ENCODE measurements around the gene ACOX3. TPM values are rescaled to one million over a fixed set of nuclear protein-coding genes. Genes with fewer than 3 reads are reported as not detected.

The ACOX3 gene
- total RNA-seq, 2 experiments from 2014 or later: 13.8 to 15.4 TPM

- Mint-ChIP-seq H3K27ac (no peak overlapping the region), H3K4me1 (no peaks in the 10 kb centered on the region), H3K4me3 (no peak overlapping the region), H3K27me3 (no peaks in the 10 kb centered on the region), H3K9me3 (no peaks in the 10 kb centered on the region), H3K36me3 (ENCODE audit: low read depth) (no peaks in the 10 kb centered on the region)
- DNase-seq: no peak
- CTCF ChIA-PET: no interaction called here
- POLR2A ChIA-PET: no interaction called here
Observed at GRCh38 chr4:8384397-8385060, 56.0 kb downstream of the ACOX3 start.

GRCh38 chr4:8383451-8384160 is 56.9 kb downstream of the ACOX3 start:
- no peak overlapping the region for H3K4me3 Mint-ChIP-seq
- no peak for DNase-seq
- no peaks in the 10 kb centered on the region for H3K9me3 Mint-ChIP-seq
- POLR2A ChIA-PET: no interaction called here
- no peaks in the 10 kb centered on the region for H3K27me3 Mint-ChIP-seq
- H3K36me3 Mint-ChIP-seq (ENCODE audit: low read depth): no peaks in the 10 kb centered on the region
- CTCF ChIA-PET: no interaction called here
- H3K4me1 Mint-ChIP-seq: no peaks in the 10 kb centered on the region
- peak overlapping the region; percentile 27 for H3K27ac Mint-ChIP-seq

GRCh38 chr4:8383016-8383415 is 57.5 kb downstream of the ACOX3 start:
- CTCF ChIA-PET: no interaction called here
- DNase-seq: no peak
- POLR2A ChIA-PET: no interaction called here
- Mint-ChIP-seq H3K36me3 (ENCODE audit: low read depth) (no peaks in the 10 kb centered on the region), H3K27me3 (no peaks in the 10 kb centered on the region), H3K27ac (no peak overlapping the region), H3K4me3 (no peak overlapping the region), H3K9me3 (no peaks in the 10 kb centered on the region), H3K4me1 (no peaks in the 10 kb centered on the region)

- Mint-ChIP-seq H3K27ac (no peak overlapping the region), H3K4me3 (no peak overlapping the region), H3K36me3 (ENCODE audit: low read depth) (no peaks in the 10 kb centered on the region), H3K9me3 (no peaks in the 10 kb centered on the region), H3K4me1 (no peaks in the 10 kb centered on the region), H3K27me3 (no peaks in the 10 kb centered on the region)
- ChIA-PET CTCF (no interaction called here), POLR2A (no interaction called here)
- DNase-seq: no peak
Observed at GRCh38 chr4:8381814-8382581, 58.5 kb downstream of the ACOX3 start.

DNA sequence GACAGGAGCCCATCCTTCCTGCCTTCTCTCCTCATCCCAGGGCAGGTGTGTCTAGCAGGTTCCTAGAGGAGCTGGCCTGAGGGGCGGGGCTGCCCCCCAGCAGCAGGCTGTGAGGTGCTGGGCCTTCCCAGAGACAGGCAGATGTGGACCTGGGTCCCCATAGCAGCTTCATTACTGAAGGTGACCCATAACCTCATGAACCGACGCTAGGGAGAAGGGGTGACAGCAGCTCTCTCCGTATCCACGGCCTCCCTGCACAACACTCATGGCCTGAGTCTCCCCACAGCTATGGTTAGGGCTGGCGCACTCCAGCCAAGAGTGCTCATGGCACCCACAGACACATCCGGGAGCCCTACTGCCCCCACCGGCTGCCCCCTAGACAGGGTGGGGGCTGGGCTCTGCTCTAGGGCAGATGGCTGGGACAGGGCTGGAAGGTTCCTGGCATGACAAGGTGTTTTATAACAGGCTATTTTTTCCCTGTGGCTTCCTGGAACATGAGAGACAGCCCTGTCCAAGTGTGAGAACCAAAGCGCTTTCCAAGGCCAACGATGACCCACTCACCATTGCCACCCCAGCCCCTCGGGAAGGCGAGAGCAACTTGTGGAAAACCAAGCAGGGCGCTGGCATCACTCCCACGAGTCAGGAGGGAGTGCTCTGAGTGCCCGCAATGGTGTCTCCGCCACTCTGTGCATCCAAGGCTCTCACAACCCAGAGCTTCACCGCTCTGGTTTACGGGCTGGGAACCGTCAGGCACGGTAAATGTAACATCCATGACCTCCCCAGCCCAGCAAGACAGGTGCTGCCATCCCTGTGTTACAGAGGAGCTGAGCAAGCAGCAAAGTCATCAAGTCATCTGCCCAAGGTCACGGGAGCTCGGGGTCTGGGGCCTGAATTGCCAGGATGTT is 59.8 kb downstream of the ACOX3 start:
- H3K9me3 Mint-ChIP-seq: no peaks in the 10 kb centered on the region
- H3K27me3 Mint-ChIP-seq: no peaks in the 10 kb centered on the region
- no peak overlapping the region for H3K4me3 Mint-ChIP-seq
- no peaks in the 10 kb centered on the region for H3K4me1 Mint-ChIP-seq
- no peak overlapping the region for H3K27ac Mint-ChIP-seq
- ChIA-PET POLR2A (no interaction called here), CTCF (interaction anchor here (1.1 to 1.2 kb wide), 2 partner anchors 22 to 139 kb away, joined by 3 read pairs; no protein-coding TSS in a partner anchor)
- DNase-seq: no peak
- H3K36me3 Mint-ChIP-seq (ENCODE audit: low read depth): no peaks in the 10 kb centered on the region

DNA sequence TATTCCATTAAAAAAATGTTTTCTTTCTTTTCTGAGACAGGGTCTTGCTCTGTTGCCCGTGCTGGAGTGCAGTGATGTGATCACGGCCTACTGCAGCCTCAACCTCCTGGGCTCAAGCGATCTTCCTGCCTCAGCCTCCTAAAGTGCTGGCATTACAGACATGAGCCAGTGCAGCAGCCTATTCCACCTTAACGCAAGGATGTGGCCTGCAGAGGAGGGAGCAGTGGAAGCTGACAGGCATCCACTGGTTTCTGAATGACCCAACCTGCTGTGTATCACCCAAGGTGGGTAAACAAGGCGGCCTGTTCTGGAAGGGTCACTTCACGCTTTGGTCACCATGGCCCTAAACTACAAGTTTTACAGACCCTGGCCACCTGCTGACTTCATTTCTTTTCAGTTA is 60.8 kb downstream of the ACOX3 start:
- Mint-ChIP-seq H3K27me3 (no peaks in the 10 kb centered on the region), H3K4me1 (no peaks in the 10 kb centered on the region), H3K4me3 (no peak overlapping the region), H3K9me3 (no peaks in the 10 kb centered on the region), H3K36me3 (ENCODE audit: low read depth) (no peaks in the 10 kb centered on the region), H3K27ac (no peak overlapping the region)
- ChIA-PET POLR2A (no interaction called here), CTCF (interaction anchor here (1.2 kb wide), 1 partner anchor 23 kb away, joined by 3 read pairs; no protein-coding TSS in a partner anchor)
- DNase-seq: no peak

DNA sequence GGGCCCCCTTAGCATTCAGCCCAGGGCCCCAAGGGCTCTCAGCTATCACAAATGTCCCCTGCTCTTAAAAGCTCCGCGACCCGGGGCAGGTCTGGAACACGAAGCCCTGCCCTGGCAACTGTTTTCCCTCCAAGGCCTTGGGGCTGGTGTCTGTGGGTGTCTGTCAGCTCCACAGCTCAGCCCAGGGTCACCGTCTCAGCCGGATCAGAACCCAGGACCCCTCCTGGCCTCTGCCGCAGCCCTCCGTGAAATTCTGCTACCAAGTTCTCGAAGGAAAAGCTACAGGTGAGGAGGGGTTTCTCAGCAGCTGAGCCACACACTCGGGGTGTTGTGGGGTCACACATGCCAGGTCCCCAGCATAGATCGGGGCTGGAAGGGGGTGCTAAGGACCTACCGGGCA is 61.2 kb downstream of the ACOX3 start:
- Mint-ChIP-seq H3K27me3 (no peaks in the 10 kb centered on the region), H3K4me3 (no peak overlapping the region), H3K9me3 (no peaks in the 10 kb centered on the region), H3K36me3 (ENCODE audit: low read depth) (no peaks in the 10 kb centered on the region), H3K4me1 (no peaks in the 10 kb centered on the region), H3K27ac (no peak overlapping the region)
- no peak for DNase-seq
- POLR2A ChIA-PET: no interaction called here
- CTCF ChIA-PET: no interaction called here

DNA sequence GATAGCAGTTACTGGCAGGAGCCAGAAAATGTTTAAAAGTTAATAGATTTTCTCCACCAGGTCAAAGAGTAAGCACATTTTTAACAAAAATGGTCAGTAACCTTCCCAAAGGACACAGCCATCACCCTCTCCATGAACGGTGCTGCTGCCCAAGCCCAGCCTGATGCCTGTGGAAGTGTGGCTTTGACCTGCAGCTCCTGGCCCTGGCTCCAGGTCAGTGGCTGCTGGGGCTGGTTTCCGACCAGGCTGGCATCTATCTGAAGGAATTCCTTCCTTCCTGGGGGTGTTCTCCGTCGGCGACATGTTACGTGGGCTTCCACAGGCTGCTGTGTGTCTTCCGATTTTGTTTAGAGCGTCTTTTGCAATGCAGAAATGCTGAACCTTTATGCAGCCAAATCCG is 61.7 kb downstream of the ACOX3 start:
- H3K36me3 Mint-ChIP-seq (ENCODE audit: low read depth): no peaks in the 10 kb centered on the region
- H3K27ac Mint-ChIP-seq: no peak overlapping the region
- ChIA-PET CTCF (no interaction called here), POLR2A (no interaction called here)
- no peak overlapping the region for H3K4me3 Mint-ChIP-seq
- H3K4me1 Mint-ChIP-seq: no peaks in the 10 kb centered on the region
- no peaks in the 10 kb centered on the region for H3K27me3 Mint-ChIP-seq
- H3K9me3 Mint-ChIP-seq: no peaks in the 10 kb centered on the region
- DNase-seq: no peak

DNA sequence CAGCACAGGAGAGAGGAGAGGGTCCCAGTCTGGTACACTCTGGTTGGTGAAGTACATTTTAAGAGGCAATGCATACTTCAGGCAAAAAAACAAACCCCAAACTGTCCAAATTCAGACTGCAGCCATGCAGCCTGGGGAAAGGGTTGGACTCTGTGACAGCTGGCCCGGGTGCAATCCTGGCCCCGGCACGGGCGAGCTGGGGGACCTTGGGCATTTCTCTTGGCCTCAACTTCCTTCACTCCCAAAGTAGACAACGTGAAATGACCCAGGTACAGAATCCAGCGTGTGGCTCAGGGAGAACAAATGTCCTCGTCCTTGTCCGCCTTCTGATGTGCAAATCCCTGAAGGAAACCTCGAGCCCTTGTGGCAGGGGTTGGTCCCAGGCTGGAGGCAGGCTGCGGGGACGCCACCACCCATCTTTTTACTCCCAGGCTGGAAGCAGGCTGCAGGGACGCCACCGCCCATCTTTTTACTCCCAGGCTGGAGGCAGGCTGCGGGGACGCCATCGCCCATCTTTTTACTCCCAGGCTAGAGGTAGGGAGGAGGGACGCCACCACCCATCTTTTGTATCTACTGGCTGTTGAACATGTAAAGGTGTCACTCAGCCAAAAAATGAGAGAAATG is 62.3 kb downstream of the ACOX3 start:
- H3K9me3 Mint-ChIP-seq: no peaks in the 10 kb centered on the region
- no peak overlapping the region for H3K27ac Mint-ChIP-seq
- H3K4me1 Mint-ChIP-seq: no peaks in the 10 kb centered on the region
- DNase-seq: no peak
- H3K27me3 Mint-ChIP-seq: no peaks in the 10 kb centered on the region
- H3K4me3 Mint-ChIP-seq: no peak overlapping the region
- ChIA-PET POLR2A (no interaction called here), CTCF (no interaction called here)
- H3K36me3 Mint-ChIP-seq (ENCODE audit: low read depth): no peaks in the 10 kb centered on the region

DNA sequence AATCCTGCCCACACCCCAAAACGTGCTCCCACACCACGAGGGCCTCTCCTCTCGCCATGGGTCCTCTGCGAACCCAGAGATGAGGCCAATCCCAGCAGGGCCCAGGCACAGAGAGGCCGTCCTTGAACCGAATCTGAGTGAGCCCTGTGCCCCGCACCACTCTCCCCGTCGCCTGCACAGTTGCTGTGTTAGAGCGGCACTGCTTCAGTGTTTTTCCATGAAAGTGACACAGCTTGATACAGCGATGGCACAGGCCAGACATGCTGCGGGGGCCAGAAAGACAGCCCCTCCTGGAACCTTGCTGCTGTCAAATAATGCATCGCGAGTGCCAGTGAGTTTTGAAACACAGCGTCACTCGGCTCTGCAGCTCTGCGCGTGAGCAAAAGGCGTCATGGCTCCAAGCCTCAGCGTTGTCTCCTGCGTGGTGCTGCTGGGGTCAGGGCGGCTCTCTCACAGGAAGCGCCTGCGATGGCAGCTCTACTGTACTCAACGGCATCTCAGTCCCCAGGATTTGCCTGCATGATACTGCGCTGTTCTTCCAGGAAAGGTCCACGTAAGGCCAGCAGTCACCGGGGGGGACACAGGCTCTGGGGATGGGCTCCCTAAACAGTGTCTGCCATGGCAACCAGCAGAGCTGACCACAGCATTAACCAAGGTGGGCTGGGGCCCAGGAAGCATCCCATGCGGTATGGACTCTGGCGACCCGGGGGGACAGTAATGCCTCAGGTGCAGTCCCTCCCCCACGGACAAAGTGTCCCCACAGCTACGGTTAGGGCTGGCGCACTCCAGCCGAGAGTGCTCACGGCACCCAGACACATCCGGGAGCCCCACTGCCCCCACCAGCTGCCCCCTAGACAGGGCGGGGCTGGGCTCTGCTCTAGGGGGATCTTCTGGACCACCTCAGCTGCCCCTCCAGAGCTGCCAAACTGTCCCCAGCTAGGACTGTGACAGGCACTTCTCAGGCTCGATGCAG is 63.1 kb downstream of the ACOX3 start:
- H3K36me3 Mint-ChIP-seq (ENCODE audit: low read depth): no peaks in the 10 kb centered on the region
- H3K4me3 Mint-ChIP-seq: no peak overlapping the region
- ChIA-PET POLR2A (no interaction called here), CTCF (interaction anchor here (0.6 kb wide), 1 partner anchor 41 kb away, joined by 3 read pairs; no protein-coding TSS in a partner anchor)
- H3K9me3 Mint-ChIP-seq: no peaks in the 10 kb centered on the region
- no peak for DNase-seq
- no peaks in the 10 kb centered on the region for H3K27me3 Mint-ChIP-seq
- no peaks in the 10 kb centered on the region for H3K4me1 Mint-ChIP-seq
- no peak overlapping the region for H3K27ac Mint-ChIP-seq

DNA sequence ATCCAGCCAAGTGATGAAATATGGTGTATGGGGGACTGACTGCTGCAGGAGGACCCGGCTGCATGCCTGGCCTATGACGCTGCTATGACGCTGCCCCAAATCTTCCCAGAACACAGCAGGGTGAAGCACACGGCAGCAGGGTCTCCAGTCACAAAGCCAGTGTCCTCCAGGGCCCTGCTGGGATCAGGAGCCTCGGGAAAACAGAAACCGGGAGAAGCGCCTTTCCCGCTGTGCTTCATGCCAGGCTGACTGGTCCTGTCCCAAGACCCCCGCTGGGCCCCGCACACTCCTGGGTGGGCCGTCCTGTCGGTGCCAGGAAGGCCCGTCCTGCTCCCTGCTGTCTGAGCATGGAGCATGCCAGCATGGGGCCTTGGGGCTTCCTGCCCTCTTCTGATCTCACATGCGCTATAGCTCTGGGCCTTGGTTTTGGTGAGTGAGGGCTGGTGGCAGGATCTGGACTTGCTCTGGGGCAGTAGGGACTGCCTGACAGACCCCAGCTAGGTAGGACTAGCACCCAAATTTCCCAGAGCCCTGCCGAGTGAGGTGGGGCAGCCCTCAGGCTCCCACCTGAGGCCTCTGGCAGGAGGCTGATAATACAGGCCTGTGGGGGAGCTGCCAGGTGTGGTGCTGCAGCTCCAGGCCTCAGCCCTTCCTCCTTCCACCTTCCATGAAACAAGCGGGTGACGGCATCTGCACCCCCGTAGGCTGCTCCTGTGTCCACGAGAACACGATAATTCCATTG is 64.0 kb downstream of the ACOX3 start:
- ChIA-PET POLR2A (no interaction called here), CTCF (interaction anchor here (0.6 kb wide), 1 partner anchor 40 kb away, joined by 3 read pairs; no protein-coding TSS in a partner anchor)
- Mint-ChIP-seq H3K4me3 (no peak overlapping the region), H3K27ac (no peak overlapping the region), H3K36me3 (ENCODE audit: low read depth) (no peaks in the 10 kb centered on the region), H3K27me3 (no peaks in the 10 kb centered on the region), H3K4me1 (no peaks in the 10 kb centered on the region), H3K9me3 (no peaks in the 10 kb centered on the region)
- DNase-seq: no peak
